T follicular helper cell (primary cell): Measurements from ENCODE around the gene TAF3.

Source experiments
- DNase-seq: peaks from one replicate; pipeline ENCODE4 v3.0.0-alpha.2; 2020; ENCODE audit warnings: low read depth

TAF3 gene

DNA sequence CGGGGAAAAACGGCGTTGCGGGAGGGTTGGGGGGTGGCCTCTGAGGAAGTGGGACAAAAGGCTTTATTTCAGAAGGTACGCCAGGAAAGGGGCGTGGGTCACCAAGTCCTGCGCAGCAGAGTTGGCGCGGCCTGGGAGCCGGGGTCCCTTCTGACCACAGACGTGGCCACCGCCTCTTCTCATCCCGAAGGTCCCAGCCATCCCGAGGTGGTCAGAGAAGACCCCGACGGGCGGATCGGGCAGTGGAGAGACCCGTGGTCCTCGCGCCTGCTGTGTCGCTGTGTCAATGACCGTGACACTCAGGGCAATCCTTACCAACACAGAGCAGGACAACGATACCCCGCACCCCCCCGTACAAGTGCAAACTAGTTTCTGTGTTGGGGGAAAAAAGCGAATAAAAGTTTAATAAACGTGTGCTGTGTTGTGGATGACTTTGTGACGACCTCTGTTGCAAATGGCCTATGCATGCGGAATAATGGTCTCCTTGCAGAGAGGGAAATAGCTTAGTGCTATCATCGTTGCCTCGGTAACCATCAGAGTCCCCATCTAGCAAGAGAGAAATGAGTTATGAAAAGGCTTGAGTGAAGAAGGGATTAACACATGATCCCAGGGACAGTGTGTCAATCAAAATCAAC lies 216.8 kb downstream of the TAF3 start:
- DNase-seq: no peak

DNA sequence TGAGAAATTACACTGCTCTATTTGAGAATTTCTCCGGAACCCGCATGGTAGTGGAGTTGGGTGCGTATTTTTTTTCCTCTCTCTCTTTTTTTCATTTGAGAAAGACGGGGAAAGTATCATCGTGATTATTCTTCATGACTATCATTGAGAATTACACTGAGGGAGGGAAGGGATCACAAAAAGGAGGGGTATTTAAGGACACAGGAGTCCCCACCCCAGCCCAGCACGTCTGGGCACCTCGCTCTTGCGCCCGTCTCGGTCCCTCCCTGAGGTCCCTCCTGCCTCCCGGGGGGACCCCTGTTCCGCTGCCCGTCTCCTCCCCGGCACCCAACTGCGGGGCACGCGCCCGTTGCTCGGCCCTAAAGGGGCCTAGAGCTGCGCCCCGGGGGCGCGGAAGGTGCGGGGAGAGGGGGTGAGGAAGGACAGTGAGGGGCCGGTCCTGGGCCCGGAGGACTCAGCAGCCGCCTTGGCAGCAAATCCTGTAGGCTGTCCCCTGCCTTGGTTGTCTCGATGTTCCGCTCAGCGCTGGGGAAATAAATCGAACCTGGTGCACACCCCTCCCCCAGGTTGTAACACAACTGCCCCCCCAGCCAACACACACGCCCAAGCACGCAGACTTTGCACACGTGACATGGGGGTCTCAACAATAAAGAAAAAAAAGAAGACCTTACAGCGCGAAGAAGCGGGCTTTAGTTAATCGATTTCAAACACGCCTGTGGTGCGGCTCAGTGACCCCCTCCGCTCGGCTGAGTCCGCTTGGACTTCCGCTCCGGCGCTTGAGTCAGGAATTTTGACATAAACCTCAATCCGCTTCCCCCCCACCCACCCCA lies 217.6 kb downstream of the TAF3 start:
- no peak for DNase-seq

DNA sequence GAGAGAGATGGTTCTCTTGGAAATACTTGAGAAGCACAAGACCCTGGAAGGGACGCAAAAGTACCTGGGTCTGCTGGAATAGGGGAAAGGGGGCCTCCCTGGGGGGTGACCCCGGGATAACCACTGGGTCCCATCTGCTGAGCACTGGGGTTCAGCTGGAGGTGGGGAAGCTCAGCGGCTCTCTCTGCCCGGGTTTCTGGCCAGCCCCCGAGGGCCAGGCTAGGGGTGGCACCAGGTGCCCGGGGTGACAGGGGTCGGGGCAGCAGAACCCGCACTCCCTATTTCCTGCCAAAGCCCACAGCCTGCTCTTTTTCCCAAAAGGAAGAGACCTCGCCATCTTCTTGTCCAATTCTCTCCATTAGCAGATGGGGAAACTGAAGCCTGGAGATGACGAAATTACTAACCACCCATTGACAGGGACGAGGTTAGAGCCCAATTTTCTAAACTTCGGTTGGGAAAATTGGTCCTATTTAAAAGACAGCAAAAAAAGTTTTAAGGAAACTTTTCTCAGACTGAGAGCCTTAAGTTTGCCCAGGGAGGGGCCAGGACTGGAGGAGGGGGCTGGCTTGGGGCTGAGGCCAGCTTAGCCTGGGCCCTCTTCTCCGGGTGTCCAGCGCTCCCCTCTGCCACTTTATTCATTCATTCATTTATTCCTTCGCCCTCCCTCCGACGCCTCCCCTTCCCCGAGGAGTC lies 218.3 kb downstream of the TAF3 start:
- no peak for DNase-seq

DNA sequence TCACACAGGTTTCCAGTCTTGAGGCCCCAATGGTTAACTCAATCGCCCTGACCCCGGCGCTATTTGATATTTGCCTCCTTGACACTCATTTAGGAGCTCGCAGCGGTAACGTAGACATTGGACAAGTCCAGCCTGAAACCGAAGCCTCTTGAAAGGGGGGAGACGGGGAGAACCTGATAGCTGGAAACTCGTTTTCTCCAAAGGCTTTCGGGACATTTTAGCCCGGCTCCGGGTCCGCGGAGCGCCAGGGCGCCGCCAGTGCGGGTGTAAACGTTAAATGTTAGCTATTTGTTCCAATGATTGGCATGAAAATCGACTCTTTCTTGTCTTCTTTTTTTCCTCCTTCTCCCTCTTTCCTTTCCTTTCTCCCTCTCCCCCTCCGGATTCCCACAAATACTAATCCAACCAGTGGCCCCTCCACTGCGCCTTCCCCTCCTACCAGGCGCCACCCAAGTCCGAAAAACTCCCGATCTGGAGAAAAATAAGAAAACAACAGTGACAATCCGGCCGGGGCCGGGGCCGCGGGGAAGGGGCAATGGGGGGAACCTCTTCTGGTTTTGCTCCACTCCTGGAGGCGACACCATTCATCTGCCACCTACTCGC lies 219.0 kb downstream of the TAF3 start:
- no peak for DNase-seq

DNA sequence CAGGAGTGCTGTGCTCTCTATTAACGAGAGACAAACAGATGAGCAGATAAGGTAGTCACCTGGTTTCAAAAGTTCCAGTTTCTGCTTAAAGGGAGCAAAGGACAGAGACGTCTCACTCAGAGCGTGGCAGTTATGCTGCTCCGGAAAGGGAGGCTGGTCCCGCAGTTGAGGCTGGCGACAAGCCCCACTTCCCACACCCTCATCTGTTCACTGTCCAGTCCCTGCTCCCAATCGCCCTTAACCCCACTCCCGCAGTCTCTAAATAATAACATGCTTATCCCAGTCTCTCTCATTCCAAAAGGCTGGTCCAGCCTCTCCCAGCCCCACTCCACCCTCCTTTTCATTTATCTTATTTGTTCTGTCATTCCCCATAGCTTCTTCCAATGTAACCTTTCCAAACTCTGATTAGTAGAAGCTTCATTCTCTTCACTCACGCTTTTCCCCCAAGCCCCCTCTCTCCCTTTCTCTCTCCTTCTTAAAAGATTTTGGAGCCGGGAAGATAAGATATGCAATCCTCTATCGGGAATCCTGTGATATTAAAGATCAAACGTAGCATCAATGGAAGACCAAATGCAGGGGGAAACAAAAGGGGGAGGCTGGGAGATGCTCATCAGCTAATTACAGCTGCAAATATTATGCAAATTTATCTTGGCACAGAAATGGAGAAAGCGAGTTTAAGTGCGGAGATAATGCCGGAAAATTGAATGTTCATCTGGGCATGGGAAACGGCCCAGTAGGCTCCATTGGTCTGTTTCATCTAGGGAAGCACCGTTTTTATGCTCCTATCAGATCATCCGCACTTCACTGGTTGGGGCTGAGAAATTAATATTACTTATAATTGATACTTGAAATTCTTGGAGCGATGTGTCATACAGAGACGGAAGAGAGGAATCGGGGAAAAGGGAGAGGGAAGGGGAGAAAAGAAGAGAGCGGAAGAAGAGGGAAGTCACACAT lies 219.9 kb downstream of the TAF3 start:
- DNase-seq: no peak

DNA sequence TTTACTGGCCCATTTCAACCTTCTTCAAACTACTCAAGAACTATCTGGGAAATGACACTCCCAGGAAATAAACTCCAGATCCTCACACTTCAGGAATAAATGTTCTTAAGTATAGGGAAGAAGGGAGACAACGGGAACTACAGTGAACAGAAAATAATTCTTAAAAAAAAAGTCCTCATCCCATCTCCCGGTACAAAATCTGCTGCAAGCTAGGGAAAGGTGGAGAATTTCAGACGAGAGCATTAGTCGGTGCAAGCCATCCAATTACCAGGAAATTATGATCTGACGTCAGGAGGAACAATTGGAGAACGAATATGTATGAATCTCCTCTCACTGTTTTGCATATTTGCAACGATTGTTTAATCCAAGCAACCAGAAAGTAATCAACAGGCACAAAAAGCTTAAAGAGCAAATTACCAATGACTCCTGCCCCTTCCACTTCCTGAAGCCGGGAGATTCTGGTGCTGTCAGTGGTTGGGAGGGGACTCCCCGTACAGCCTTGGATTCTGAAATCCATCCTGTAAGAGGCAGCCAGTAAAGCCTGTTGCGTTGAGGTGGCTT lies 221.1 kb downstream of the TAF3 start:
- DNase-seq: no peak

DNA sequence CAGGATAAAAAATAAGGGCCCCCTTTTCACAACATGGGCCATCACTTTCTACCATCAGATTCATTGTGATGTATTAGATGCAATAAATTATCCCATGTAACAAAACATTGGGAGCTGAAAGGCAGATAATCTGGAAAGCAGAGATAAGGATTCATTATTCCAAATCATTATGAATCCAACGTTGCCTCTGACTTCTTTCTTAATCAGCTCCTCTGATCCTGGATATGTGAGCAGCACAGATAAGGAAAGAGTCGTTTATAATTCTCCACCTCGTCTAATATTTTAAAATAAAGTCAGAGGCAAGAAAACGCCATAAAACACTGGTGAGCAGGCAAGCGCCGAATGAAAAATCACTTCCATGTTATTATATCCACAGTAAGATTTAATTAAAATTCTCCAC lies 222.3 kb downstream of the TAF3 start:
- DNase-seq: no peak

DNA sequence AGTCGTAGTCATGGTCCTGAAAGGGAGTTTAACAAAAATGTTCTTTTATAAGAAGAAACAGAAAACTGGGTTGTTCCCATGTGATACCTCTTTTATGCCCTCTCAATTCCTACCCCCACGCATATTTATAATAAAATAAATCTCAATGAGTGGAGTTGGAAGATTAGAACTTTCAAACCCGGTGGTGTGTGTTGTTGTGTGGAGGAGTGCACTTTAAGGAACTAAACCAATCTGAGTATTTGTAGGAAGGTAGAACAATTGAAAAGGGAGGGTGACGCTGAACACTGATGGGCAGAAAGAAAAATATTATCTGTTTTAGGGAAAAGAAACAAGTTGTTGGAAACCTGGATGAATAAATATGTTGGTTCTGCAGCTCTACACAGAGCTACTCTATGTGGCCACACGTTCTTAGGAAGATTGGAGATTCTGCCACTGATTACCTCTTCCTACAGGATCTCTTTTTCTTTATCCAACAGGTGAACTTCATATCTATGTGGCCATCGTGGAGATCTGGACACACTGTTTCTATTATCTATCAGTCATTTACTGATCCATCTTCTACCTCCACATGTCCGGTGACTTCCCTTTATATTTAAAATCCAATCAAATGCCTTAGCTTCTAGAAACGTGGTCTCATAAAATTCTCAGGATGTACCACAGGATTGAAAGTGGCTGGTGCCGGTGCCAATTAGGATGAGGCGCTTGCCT lies 223.1 kb downstream of the TAF3 start:
- DNase-seq: no peak

DNA sequence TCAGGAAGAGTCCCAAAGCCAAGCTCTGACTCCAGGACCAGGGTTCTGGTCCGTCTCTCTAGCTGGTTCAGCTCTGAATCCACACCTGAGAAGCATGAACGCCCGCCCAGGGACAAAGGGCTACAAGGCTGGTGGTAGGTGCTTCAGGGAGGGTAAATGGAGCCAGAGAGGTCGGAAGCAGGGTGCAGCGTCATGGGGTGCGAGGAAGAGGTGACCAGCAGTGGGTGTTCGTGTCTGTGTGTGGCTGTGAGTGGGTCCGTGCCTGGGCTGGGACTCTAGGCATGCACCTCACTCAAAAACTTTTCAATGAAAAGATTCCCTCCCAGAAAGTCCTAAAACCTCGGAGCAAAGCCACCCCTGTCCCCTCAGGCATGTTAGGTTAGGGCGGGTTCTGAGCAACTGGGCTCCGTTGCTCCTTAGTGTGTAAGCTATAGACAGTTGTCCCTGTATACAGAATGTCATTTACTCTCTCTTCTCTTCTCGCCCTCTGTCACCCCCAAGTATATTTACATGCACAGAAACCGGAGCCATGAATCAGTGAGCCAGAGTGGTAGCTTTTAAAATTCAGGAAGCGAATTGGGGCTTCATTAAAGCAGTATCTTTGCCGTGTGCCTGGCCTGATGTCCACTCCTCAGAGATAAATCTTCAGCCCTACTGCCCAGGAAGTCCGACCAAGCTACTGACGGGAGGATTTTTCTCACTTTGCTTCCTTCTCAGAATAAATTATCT lies 223.9 kb downstream of the TAF3 start:
- no peak for DNase-seq

DNA sequence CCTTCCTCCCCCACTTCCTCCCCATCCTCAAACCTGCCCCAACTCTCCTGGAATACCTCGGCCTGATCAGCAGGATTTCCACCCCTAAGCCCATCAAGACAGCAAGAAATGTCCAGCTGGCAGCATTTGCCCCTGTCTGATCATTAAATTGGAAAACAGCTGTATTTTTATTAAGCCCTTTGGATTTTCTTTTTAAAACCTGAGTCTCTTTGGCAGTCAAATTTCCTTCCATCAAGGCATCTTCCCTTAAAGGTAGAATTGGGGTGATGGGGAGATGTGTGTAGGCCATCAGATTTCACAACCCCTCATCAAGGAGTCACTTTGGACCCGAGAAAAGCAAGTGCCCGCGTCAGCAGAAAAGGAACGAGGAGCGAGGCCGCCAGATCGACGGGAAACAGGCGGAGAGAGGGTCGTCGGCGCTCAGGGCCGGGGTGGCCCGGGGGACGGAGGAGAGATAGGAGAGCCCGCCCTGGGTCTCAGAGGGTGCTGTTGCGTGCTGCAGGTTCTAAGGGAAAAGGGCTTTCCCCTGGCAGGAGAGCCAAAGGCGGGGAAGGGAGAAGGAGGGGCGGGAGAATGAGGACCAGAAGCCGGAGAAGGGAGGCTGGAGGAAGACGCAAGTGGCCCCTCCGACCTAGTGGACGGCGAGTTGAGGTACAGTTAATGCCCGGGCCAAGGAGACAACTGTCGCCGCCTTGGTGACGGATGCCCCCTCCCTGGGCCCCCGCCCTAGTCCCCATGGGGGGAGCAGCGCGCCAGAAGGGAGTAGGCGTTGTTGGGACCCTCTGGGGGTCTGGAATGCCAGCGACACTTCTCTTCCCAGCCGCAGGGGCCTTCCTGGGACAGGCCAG lies 224.6 kb downstream of the TAF3 start:
- no peak for DNase-seq

DNA sequence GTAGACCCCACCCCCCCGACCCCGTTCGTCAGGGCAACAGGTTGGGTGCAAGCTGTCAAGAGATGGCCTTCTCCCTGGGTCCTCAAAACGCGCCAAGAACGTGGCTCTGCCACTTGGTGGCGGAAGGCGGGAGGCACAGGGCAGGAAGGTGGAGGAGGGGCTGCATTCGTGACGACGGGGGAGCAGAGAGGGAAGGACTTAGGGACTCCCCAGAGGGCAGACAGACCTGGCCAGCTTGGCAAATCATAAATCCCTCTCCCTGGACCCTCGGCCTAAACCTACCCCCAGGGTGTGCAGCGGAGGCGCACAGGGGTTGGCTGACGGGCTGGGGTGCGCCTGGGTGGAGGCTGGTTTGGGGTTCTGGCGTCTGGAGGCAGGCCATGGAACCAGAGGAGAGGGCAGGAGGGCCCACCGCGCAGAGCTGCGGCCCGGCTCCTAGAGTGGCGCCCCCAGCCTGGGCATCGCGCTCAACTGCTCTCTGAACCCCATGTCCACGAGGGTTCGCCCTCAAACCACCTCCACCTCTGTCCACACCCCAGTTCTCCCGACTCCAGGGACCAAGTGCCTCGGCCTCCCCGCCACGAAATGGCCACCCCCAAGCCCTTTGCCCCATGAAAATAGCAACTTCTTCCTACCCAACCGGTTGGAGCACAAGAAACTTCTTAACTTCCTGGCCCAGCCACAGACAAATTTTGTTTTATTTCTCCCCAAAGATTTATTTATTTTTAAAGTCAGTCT lies 225.4 kb downstream of the TAF3 start:
- DNase-seq: no peak

DNA sequence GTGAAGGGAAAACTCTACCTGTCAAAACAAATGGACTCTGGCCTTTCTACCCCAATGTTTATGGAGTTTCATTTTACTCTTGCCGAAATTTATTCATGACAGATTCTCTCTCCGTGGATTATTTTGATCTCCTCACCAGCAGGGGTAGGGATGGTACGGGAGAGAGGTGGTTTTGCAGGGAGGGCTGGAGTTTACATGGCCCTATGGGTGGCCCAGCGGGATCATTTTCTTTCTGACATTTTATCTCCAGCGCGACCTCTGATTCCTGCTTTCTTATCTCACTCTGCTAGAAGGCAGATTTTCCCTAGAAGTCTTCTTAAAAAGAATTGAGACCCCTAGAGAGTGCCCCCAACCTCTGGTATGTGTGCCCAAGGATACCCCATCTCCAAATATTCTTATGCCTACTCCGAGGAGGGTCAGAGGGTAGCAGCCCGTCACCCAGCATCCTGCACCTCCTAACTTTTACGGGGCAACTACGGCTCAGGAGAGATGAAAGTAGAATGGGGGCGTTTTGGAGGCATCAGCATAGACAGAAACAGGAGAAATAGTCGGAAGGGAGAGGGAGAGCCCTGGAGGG lies 226.1 kb downstream of the TAF3 start:
- DNase-seq: no peak

DNA sequence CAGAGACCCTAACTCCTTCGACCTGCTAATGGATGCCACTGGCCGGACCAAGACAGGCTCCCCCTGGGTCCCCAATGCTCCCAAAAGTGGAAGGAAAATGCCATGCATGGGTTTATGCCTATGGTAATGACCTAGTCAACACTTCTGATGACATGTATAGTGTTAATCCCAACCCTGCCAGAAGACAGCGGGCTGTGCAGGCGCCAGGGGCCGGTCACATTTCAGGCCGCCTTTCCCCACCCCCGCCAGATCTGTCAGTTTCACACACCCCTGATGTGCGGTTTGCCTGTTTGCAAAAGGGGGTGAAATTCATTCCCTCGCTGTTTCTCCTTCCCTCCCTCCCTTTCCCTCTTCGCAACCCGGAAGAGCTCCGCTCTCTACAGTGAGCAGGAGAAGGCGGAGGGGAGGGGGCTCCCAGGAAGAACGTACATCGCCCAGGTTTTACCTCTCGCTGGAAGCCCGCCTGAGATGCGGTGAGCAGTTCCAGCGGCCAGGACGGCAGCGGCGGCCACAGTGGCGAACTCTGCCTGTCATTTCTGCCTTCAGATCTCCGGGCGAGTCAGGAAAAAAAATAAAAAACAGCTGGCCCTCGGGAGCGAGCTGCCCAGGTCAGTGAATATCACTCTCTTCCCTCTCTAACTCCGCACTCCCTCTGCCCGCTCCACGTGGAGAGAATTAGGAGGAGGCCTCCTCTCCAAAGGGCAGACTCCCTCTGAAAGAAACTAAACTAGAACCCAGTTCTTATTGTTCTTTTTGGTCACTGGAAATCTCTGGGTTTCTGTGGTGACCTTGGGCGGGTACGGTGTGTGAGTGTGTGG lies 226.8 kb downstream of the TAF3 start:
- no peak for DNase-seq

DNA sequence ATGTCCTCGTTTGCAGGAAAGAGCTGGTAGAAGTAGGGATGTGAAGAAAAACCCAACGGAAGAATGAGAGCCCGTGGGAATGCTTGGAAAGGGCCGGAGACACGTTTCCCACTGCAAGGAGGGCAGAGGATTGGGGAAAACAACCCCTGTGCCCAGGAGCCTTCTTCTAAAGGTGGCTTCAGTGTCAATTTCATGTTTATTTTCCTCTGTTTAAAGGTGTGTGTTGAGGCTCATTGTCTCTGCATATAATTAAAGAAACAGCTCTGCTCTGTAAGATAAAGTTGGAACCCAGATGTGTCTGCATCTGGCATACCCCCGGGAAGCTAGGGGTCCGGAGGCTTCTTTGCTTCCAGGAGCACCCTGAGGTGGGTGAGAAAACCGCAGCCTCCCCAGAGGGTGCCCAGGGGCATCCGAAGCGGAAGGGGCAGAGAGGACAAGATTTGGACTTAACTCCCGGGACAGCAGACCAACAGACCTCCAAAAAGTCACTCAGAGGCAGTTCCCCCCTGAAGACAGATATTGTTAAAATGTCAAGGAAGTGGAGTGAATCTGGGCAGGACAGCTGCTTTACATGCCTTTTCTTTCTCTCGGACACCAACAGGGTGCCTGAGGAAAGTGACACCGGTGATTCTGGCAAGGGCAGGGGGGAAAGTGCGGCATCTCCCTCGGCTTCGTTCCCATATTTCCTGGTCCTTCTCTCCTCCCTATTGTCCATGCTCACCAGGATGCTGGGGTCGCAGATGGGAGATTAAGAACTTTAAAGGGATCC lies 227.6 kb downstream of the TAF3 start:
- no peak for DNase-seq

DNA sequence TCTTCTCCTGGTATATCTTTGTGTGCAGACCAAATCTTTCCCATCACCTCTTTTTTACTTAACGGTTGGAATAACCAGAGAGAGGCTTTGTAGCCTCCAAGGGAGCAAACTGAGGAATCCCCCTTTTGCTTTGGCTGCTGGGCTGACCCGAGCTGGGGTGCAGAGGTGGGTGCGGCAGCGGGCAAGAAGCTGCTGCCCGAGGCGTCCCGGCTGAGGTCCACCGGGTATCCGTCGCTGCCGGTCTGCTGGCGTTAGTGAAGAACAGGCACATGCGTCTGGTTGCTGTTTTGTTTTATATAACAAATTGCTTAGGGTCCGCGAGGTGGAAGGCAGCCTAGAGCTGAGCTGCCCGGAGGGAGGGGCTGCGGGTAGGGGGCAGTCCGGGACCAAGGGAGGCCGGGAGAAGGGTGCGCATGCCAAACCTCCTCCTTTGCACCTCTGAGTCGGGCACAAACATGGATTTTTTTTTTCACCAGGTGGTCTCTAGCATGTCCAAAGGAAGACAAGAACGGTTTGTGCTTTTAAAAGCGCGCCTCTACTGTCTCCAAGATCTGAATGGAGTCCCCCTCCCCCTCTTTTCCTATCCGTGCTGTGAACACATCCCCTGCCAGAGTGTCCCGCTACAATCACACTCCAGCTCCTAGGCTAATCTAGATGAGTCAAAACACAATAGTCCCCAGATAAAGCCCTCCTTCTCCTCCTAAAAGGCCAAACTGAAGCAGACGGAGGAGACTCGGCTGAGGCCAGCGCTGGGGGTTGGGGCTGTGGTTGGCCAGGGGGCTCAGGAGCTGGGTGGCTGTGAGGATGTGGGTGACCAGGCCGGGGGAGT lies 229.4 kb downstream of the TAF3 start:
- DNase-seq: no peak
